Measurements from ENCODE around the gene CD37. TPM values are rescaled to one million over a fixed set of nuclear protein-coding genes. Genes with fewer than 3 reads are reported as not detected.

CD37 gene
- total and polyA plus RNA-seq, 2 of the 4 experiments (the other 2 are of a cell fraction), result not detected

DNA sequence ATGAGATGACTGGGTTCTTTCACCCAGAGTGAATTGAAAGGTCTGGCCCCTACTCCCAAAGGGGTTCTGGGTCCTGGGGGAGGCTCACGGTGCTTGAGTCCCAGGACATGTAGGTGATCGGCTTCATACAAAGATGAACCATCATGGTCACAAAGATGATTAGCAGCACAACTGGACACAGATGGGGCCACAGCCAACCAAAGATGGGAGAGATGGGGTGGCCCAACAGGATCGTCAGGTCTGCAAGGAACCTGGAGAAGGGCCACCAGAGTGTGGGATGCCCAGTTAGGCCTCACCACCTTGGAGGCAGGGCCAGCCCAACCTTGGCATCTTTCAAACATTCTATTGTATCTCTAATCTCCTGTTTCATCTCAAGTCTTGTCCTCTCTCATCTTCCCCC lies 44.7 kb upstream of the CD37 start:
- H2AK9ac ChIP-seq (replicated peaks; ENCODE audit: low read depth, low read length, poor library complexity), result no peak overlapping the region
- H4K8ac ChIP-seq (ENCODE audit: low read depth in 2 of 2, low read length in 2 of 2), result no peak overlapping the region
- DNase-seq (no peak), ATAC-seq (ENCODE audit: low read depth) (no peak)
- H3K4me3 ChIP-seq (ENCODE audit: insufficient read depth, low read depth, low read length), result no peak overlapping the region
- H3K9me1 ChIP-seq (ENCODE audit: insufficient read depth, low read length), result no peaks in the 10 kb centered on the region
- WGBS, 2 experiments (ENCODE audit: extremely low coverage in 2 of 2, insufficient read length in 1 of 2), result no CpG with 5 or more reads among the region's 3 CpGs
- H3K56ac ChIP-seq (ENCODE audit: extremely low read depth, insufficient read depth, low read length), result no peak overlapping the region
- no peak overlapping the region for H3K4ac ChIP-seq (ENCODE audit: low read depth, low read length)
- H2BK20ac ChIP-seq (ENCODE audit: low read depth, low read length), result no peak overlapping the region
- H3K27ac ChIP-seq (ENCODE audit: insufficient read depth, low read length), result no peak overlapping the region
- no peaks in the 10 kb centered on the region; the same call in 1 of the 2 replicates for H3K36me3 ChIP-seq (ENCODE audit: control insufficient read depth, insufficient read depth, low read length)
- H2AK5ac ChIP-seq (ENCODE audit: low read depth, low read length), result no peak overlapping the region
- peaks cover 8% of the 10 kb centered on the region for H3K27me3 ChIP-seq (ENCODE audit: control insufficient read depth, insufficient read depth, low read length)
- no peak overlapping the region for H3K14ac ChIP-seq (replicated peaks; ENCODE audit: low read depth, low read length)
- no TSS peak for BruUV-seq (replicated peaks)
- H4K91ac ChIP-seq (ENCODE audit: insufficient read depth, low read depth, low read length), result no peak overlapping the region
- H3K18ac ChIP-seq (ENCODE audit: low read depth, low read length), result no peak overlapping the region
- intact Hi-C loops (cut with micrococcal nuclease) (no loop called here), dilution Hi-C loops (cut with HindIII; ENCODE audit: low sequenced_read_pairs, unreplicated experiment) (no loop called here), in situ Hi-C loops (cut with MboI; ENCODE audit: low sequenced_read_pairs) (no loop called here)
- H3K9me3 ChIP-seq (ENCODE audit: control insufficient read depth, insufficient read depth, low read length), result peaks cover 2% of the 10 kb centered on the region; the same call in 1 of the 2 replicates
- no peak overlapping the region for H2BK120ac ChIP-seq (ENCODE audit: low read depth, low read length)
- no peaks in the 10 kb centered on the region for H4K20me1 ChIP-seq (ENCODE audit: insufficient read depth, low read length)
- no peak overlapping the region for H3K9ac ChIP-seq (ENCODE audit: low read depth, low read length)
- no peak overlapping the region for H4K5ac ChIP-seq (ENCODE audit: low read depth, low read length)
- TF ChIP-seq, protein P1, sequence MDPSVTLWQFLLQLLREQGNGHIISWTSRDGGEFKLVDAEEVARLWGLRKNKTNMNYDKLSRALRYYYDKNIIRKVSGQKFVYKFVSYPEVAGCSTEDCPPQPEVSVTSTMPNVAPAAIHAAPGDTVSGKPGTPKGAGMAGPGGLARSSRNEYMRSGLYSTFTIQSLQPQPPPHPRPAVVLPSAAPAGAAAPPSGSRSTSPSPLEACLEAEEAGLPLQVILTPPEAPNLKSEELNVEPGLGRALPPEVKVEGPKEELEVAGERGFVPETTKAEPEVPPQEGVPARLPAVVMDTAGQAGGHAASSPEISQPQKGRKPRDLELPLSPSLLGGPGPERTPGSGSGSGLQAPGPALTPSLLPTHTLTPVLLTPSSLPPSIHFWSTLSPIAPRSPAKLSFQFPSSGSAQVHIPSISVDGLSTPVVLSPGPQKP (IDR thresholded peaks at IDR 0.05; ENCODE audit: borderline replicate concordance, low read depth, low read length), result no peak
- TF ChIP-seq FOS (IDR thresholded peaks at IDR 0.05; ENCODE audit: low read depth, low read length), result no peak
- no peak for TF ChIP-seq MAZ (IDR thresholded peaks at IDR 0.05; ENCODE audit: borderline replicate concordance, low read depth, low read length)
- no peak for TF ChIP-seq CHD1 (IDR thresholded peaks at IDR 0.05; ENCODE audit: low read depth, low read length)
- TF ChIP-seq SMC3 (IDR thresholded peaks at IDR 0.05; ENCODE audit: low read depth, low read length), result no peak
- TF ChIP-seq, protein P2, sequence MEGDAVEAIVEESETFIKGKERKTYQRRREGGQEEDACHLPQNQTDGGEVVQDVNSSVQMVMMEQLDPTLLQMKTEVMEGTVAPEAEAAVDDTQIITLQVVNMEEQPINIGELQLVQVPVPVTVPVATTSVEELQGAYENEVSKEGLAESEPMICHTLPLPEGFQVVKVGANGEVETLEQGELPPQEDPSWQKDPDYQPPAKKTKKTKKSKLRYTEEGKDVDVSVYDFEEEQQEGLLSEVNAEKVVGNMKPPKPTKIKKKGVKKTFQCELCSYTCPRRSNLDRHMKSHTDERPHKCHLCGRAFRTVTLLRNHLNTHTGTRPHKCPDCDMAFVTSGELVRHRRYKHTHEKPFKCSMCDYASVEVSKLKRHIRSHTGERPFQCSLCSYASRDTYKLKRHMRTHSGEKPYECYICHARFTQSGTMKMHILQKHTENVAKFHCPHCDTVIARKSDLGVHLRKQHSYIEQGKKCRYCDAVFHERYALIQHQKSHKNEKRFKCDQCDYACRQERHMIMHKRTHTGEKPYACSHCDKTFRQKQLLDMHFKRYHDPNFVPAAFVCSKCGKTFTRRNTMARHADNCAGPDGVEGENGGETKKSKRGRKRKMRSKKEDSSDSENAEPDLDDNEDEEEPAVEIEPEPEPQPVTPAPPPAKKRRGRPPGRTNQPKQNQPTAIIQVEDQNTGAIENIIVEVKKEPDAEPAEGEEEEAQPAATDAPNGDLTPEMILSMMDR (conservative IDR thresholded peaks at IDR 0.05; ENCODE audit: low read depth, low read length), result no peak
- TF ChIP-seq RFX5 (IDR thresholded peaks at IDR 0.05; ENCODE audit: low read depth, low read length), result no peak
- TF ChIP-seq BHLHE40 (IDR thresholded peaks at IDR 0.05; ENCODE audit: low read depth, low read length), result no peak
- no peak for TF ChIP-seq MAFK (IDR thresholded peaks at IDR 0.05; ENCODE audit: low read depth, low read length)
- TF ChIP-seq, protein P3, sequence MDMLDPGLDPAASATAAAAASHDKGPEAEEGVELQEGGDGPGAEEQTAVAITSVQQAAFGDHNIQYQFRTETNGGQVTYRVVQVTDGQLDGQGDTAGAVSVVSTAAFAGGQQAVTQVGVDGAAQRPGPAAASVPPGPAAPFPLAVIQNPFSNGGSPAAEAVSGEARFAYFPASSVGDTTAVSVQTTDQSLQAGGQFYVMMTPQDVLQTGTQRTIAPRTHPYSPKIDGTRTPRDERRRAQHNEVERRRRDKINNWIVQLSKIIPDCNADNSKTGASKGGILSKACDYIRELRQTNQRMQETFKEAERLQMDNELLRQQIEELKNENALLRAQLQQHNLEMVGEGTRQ (IDR thresholded peaks at IDR 0.05; ENCODE audit: low read depth, low read length), result no peak
- no peak for TF ChIP-seq CEBPB (IDR thresholded peaks at IDR 0.05; ENCODE audit: low read depth, low read length)
- TF ChIP-seq MXI1 (IDR thresholded peaks at IDR 0.05; ENCODE audit: borderline replicate concordance, low read depth, low read length), result no peak
- no peak for TF ChIP-seq RCOR1 (IDR thresholded peaks at IDR 0.05; ENCODE audit: insufficient replicate concordance, low read length)
- TF ChIP-seq NFE2L2 (IDR thresholded peaks at IDR 0.05; ENCODE audit: low read depth, low read length), result no peak
- no peak for TF ChIP-seq RAD21 (IDR thresholded peaks at IDR 0.05; ENCODE audit: low read length)
- no peak for TF ChIP-seq POLR2A (IDR thresholded peaks at IDR 0.05; ENCODE audit: low read depth, low read length)
- POLR2A ChIA-PET (ENCODE audit: unreplicated experiment), result no interaction called here
- CTCF ChIA-PET, result no interaction called here
- no peak overlapping the region for H3K4me2 ChIP-seq (ENCODE audit: low read depth, low read length)
- no peak overlapping the region for H2BK5ac ChIP-seq (ENCODE audit: low read depth, low read length, poor library complexity, severe bottlenecking)
- no peak overlapping the region for H2AFZ ChIP-seq (replicated peaks; ENCODE audit: low read length, poor library complexity)
- H2BK15ac ChIP-seq (ENCODE audit: low read depth, low read length), result no peak overlapping the region
- no peaks in the 10 kb centered on the region for H3K4me1 ChIP-seq (ENCODE audit: control insufficient read depth, insufficient read depth, low read length)
- no peak overlapping the region for H3K23ac ChIP-seq (ENCODE audit: low read depth, low read length)
- H3K79me1 ChIP-seq (ENCODE audit: low read depth in 1 of 2, low read length in 2 of 2), result no peaks in the 10 kb centered on the region
